ENCODE data around the gene SMAD6. TPM values are rescaled to one million over a fixed set of nuclear protein-coding genes. Genes with fewer than 3 reads are reported as not detected.

Gene SMAD6
- total RNA-seq, 4 donors from 2014 or later: 9.2 to 68.8 (median 12.4) TPM

GRCh38 chr15:66815318-66815717, 113.3 kb downstream of the SMAD6 start:
- TF ChIP-seq CTCF (IDR thresholded peaks at IDR 0.05; ENCODE audit: low read depth): no peak

- no peak for TF ChIP-seq CTCF (IDR thresholded peaks at IDR 0.05; ENCODE audit: low read depth)
These were observed 114.2 kb downstream of the SMAD6 start for GRCh38 chr15:66816201-66816600.

DNA sequence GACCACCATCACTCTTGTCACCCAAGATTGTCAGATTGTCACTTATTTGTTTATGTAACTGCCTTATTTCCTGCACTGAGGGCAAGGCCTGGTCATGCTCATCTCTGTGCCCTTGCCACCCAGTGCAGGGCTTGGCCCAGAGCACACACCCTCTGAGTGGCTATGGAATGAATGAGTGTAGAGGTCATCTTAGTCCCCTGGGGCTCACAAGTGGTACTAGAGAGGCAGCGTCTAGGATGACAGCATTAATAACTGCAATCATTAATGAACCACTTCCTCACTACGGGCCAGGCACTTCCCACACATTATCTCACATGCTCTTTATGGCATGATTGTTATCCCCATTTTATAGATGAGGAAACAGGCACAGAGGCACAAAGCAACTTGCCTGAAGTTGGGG, 117.0 kb downstream of the SMAD6 start:
- TF ChIP-seq CTCF (IDR thresholded peaks at IDR 0.05; ENCODE audit: low read depth): no peak

DNA sequence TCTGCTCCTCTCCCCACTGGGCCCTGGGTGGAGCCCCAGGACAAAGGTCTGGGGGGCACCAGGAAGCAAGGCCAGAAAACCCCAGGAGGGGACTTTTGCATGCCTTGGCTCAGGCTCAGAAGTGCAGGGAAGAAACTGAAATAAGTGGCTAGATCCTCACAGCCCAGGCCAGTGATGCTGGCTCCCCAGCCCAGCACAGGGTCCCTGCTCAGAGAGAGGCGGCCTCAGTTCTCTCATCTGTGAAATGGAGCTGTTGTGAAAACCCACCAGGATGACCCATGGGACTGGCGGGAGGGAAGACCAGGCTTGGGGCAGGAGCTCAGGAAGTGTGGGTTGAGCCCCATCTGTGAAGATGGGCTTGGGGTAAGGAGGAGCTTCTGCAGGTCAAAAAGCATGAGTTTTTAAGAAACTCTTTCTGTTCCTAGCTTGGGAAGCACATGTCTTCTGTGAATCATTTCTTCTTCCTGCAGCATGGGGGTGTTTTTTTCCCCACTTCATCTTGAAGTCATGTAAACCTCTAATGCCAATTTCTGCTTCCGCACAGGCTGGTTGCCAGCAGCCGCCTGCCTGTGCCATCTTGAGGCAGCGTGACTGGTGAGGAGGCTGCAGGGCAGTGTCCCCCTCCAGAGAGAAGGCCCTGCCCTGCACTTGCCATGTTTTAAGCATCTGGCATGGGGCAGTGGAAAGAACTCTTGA, 118.6 kb downstream of the SMAD6 start:
- TF ChIP-seq CTCF (IDR thresholded peaks at IDR 0.05; ENCODE audit: low read depth): no peak

- TF ChIP-seq CTCF (IDR thresholded peaks at IDR 0.05; ENCODE audit: low read depth): no peak
These were observed 119.3 kb downstream of the SMAD6 start for GRCh38 chr15:66821307-66821706.

DNA sequence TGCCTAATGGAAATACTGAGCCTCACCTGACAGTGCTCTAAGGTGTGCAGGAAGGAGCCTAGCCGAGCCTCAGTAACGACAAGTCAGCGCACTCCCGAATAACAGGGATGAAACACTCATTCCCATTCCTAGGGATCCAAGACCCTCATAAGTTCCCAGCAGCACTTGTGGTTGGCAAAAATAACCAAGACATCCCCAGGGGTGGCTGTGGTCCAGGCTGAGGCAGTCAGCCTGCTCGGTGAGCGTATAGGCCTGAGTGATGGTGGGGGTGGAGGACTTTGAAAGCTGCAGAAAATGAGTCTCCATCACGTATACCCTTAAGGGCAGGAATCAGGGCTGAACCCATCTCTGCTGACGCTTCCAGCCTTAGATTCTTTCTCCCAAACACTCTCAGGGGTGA, 120.1 kb downstream of the SMAD6 start:
- no peak for TF ChIP-seq CTCF (IDR thresholded peaks at IDR 0.05; ENCODE audit: low read depth)

- TF ChIP-seq CTCF (IDR thresholded peaks at IDR 0.05; ENCODE audit: low read depth): no peak
These were observed 120.5 kb downstream of the SMAD6 start for GRCh38 chr15:66822576-66822975.
